ENCODE results near the gene RXRA. TPM values are rescaled to one million over a fixed set of nuclear protein-coding genes. Genes with fewer than 3 reads are reported as not detected.

The RXRA gene
- total and polyA plus RNA-seq, 2 of the 13 experiments (the other 11 are each of a cell fraction or from before 2014, with no cell fraction given): 18.9 to 29.2 TPM

GRCh38 chr9:134376386-134377142 is 50.3 kb downstream of the RXRA start (continued):
- TF ChIP-seq, protein P1, sequence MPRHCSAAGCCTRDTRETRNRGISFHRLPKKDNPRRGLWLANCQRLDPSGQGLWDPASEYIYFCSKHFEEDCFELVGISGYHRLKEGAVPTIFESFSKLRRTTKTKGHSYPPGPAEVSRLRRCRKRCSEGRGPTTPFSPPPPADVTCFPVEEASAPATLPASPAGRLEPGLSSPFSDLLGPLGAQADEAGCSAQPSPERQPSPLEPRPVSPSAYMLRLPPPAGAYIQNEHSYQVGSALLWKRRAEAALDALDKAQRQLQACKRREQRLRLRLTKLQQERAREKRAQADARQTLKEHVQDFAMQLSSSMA (CRISPR knock-in tag; IDR thresholded peaks at IDR 0.05): no peak
- peak; percentile 40; the same call in 1 of the 2 replicates for TF ChIP-seq KDM2A (CRISPR knock-in tag; IDR thresholded peaks at IDR 0.05; ENCODE audit: borderline replicate concordance, low read depth)
- TF ChIP-seq HNF4A (CRISPR knock-in tag; IDR thresholded peaks at IDR 0.05): peak; percentile 52; the same call in 1 of the 2 replicates
- TF ChIP-seq SALL2 (CRISPR knock-in tag; IDR thresholded peaks at IDR 0.05): no peak
- 0 out of 2 replicates have a peak, but pooled peaks have one; percentile 5 for TF ChIP-seq ZNF691 (CRISPR knock-in tag; IDR thresholded peaks at IDR 0.05; ENCODE audit: borderline replicate concordance, low read depth)
- no peak for TF ChIP-seq ZNF20 (CRISPR knock-in tag; IDR thresholded peaks at IDR 0.05)
- TF ChIP-seq GTF3A (CRISPR knock-in tag; conservative IDR thresholded peaks at IDR 0.05): no peak
- peak; percentile 60; the same call in 1 of the 2 replicates for TF ChIP-seq TFDP2 (CRISPR knock-in tag; IDR thresholded peaks at IDR 0.05)
- TF ChIP-seq ZNF441 (CRISPR knock-in tag; IDR thresholded peaks at IDR 0.05; ENCODE audit: borderline replicate concordance): no peak
- TF ChIP-seq GABPB1 (CRISPR knock-in tag; IDR thresholded peaks at IDR 0.05): peak; percentile 77
- no peak for TF ChIP-seq ZNF281 (CRISPR knock-in tag; IDR thresholded peaks at IDR 0.05; ENCODE audit: borderline replicate concordance)
- TF ChIP-seq ZMYM3 (CRISPR knock-in tag; IDR thresholded peaks at IDR 0.05): peak; percentile 15; the same call in 1 of the 2 replicates
- TF ChIP-seq KLF16 (CRISPR knock-in tag; IDR thresholded peaks at IDR 0.05): peak in 1 of 2 experiments; percentile 54; a peak in 1 of 4 replicates
- peak; percentile 40; the same call in 1 of the 2 replicates for TF ChIP-seq THAP11 (CRISPR knock-in tag; IDR thresholded peaks at IDR 0.05)
- no peak for TF ChIP-seq RBM39 (IDR thresholded peaks at IDR 0.05; ENCODE audit: low read depth, low read length, poor library complexity, severe bottlenecking)
- no peak for TF ChIP-seq MBNL3 (CRISPR knock-in tag; conservative IDR thresholded peaks at IDR 0.05)
- TF ChIP-seq TCF7 (IDR thresholded peaks at IDR 0.05; ENCODE audit: low read depth): no peak
- TF ChIP-seq, protein P2, sequence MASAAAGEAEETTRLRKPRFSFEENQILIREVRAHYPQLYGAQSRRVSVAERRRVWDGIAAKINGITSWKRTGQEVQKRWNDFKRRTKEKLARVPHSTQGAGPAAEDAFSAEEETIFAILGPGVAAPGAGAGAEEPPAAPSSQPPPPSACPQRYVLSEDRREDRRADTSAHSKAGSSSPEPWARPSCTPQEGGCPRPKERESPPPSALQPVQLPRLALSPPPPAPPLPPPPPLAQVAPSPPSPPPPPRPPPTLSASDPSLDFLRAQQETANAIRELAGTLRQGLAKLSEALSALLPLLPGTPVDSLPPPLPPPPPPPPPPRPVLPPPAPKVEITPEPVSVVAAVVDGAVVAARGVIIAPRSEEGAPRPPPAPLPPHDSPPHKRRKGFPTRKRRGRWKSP (CRISPR knock-in tag; IDR thresholded peaks at IDR 0.05): no peak
- TF ChIP-seq ZNF660 (CRISPR knock-in tag; IDR thresholded peaks at IDR 0.05; ENCODE audit: borderline replicate concordance, low read depth): no peak
- TF ChIP-seq CHD2 (IDR thresholded peaks at IDR 0.05; ENCODE audit: low read depth, low read length): no peak
- TF ChIP-seq SAP130 (CRISPR knock-in tag; IDR thresholded peaks at IDR 0.05; ENCODE audit: low read depth): peak; percentile 71
- TF ChIP-seq ZNF563 (CRISPR knock-in tag; IDR thresholded peaks at IDR 0.05): peak; percentile 55; the same call in 1 of the 2 replicates
- no peak for TF ChIP-seq TMF1 (CRISPR knock-in tag; IDR thresholded peaks at IDR 0.05; ENCODE audit: low read depth)
